Measurements from ENCODE around the gene PGLYRP4.

PGLYRP4 gene

DNA sequence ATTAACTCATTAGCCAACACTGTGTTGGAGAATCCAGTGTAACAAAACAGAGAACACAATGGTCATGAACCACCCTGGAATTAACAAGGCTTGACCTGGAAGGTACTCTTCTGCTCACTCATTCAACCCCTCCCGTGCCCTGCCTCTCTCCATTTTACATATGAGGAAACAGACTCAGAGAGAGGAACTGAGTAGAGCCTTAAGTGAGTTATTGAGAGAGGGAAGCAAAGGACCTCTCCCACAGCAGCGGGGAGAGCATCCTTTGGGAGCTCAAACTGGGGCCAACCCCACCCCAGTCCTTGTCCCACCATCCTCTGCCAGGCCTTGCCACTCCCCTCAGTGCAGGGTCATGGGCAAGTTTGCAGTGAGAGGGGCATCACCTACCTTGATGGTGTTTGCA lies 25.4 kb upstream of the PGLYRP4 start:
- DNase-seq: no peak

DNA sequence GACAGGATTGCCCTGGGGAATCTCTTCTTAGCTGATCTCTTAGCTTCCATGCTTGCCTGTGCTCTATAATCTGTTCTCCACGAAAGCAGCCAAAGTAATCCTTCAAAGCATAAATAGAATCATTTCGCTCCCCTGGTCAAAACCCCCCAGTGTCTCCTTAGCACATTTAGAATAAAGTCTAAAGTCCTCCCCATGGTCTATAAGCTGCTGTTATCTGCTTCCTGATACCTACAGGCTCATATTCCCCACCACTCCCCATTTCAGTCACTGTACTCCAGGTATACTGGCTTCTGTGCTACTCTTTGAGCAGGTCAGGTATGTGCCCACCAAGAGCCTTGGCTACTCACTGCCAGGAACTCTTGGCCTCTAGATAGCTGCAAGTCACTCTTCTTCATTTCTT lies 23.9 kb upstream of the PGLYRP4 start:
- no peak for DNase-seq

DNA sequence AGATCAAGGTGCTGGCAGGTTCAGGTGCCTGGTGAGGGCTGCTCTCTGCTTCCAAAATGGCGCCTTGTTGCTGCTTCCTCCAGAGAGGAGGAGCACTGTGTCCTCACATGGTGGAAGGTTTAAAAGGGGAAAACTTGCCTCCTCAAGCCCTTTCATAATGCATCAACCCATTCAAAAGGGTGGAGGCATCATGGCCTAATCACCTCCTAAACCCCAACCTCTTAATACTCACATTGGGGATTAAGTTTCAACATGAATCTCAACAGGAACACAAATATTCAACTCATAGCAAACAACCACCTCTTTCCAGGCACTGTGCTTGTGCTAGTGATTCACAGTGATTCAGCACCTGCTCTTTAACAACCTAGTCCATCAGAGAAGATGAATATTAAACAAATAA lies 22.6 kb upstream of the PGLYRP4 start:
- no peak for DNase-seq

DNA sequence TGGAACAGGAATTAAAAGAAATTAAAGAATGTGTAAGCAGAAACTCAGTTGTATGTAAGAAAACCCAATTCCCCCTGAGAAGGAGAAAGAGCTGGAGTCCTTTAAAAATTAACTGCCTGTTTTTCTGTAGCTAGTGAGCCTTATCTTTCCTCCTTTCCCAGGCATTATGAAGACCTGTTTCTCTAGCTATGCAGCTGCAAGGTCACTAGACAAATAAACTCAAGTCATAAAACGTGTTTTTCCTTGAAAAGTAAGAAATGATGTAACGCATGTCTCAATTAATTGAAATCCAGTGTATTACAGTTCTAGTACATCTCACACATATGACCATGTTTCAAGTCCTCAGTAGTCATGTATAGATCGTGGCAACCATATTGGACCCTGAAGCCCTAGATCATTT lies 21.5 kb upstream of the PGLYRP4 start:
- DNase-seq: no peak

DNA sequence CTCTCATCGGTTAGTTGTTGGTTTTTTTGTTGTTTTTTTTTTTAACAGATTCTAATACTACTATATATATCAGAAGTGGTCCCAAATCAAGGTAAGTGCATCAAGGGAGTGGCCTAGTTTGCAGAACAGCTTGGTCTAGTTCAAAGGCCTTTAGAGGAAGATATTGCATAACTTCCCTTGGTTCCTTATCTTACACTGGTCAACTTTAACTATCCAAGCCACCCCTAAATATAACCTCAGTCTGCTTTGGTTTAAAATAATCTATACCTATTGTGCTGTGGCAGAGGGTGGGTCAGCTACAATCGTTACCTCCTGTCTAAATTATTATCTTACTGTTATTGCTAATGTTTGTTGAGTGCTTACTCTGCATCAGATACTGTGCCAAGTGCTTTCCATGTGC lies 19.9 kb upstream of the PGLYRP4 start:
- no peak for DNase-seq

DNA sequence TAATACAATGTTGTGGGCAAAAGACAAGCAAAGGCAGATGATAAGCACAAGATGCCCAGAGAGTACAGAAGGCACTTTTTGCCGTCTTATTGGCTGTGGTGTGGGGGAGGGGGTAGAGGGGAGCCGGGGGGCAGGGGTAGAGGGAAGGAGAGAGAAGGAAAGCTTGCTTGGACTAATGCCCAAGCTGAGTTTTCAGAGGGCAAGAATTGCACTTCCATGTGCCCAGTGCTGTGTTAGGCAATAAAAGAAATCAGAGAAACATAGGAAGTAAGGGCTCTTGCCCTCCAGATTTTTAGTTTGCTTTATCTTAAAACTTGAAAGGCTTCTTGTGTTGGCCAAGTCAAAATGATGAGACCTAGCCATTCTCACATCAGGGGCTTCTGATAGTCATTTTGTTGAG lies 18.4 kb upstream of the PGLYRP4 start:
- no peak for DNase-seq

DNA sequence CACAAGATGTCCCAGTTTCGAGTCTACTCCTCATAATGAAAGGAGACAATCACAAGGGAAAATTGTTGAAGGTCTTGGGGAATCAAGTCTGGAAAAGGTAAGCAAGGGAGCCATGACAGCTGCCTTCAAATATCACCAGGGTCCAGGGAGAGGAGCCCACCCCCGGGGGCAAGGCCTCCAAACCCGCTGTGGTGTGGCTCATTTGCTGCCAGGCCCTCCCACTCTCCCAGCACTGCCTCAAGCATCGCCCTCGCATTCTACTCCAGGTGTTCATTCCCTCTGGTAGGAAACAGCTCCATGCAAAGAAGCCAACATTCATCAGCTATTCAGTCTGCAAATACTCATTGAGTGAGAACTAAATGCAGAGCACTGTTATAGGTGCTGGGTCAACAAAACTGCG lies 17.6 kb upstream of the PGLYRP4 start:
- DNase-seq: no peak

DNA sequence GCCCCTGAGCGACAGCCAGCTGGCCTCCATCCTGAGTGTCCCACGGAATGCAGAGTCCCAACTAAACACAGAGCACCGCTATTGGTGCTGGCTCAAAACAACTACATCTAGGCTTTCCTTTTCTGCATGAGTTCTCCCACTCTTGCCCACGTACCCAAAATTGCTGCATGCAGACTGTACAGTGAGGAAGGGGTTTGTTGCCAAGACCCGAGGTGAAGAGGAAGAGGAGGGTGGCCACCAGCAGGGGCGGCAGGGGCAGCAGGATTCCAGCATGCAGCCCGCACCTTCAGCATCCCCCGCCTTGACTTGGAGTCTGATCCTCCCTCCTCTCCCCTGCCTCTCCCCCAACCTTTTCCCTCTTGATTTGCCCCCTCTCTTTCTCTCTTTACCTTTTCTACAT lies 17.1 kb upstream of the PGLYRP4 start:
- no peak for DNase-seq

DNA sequence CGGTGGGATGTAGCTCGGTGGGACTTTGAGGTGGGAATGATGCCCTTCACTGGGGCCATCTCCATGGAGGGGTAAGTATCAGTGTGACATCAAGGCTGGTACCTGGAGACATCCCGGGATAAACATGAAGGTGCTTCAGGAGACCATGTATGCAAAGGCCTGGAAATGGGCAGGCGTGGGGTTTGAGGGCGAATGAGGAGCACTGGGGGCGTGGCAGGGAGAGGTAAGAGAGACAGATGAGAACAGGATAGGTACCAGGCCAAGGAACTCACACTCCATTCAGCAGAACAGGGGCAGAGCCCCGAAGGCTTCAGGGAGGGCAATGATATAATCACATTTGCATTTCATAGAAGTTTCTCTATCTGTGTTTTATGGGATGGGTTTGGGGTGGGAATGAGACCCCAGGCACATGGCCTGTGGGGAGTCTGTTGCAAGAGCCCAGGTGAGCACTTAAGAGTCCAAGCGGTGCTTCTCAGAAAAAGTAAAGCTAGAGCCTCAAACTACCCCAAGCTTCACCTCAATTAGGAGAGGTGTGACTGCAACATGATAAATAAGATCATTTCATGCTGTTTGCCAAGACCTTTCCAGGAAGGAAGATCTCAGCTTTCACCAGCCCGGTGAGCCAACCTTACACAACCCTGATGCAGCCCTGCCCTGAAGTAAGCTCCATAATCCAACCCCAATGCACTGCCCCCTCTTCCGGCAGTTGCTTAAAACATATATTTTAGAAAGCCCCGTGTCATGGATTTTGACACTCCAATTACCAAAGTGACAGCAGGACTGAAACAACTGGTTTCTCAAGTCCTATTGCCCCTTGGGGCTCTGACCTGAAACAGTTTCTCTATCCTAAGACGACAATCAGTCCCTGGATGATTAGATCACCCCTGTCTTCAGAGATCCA lies 16.4 kb upstream of the PGLYRP4 start:
- DNase-seq: no peak

DNA sequence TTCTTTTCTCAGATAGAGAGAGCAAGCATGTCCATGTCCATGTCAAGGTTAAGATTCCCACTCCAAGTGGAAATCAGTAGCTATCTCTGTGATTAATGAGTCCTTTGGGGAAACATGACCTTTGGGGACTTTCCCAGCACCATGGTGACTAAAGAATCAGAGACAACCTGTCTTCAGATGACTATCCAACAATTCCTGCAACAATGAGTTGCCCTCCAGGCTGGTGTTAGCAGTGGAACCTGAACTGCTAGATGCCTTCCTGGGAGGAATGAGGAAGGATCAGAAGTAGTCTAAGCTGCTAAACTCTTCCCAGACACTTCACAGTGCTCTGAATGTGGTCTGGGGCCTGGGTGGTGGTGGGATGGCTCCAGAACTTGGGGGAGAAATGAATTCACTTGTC lies 15.5 kb upstream of the PGLYRP4 start:
- no peak for DNase-seq

DNA sequence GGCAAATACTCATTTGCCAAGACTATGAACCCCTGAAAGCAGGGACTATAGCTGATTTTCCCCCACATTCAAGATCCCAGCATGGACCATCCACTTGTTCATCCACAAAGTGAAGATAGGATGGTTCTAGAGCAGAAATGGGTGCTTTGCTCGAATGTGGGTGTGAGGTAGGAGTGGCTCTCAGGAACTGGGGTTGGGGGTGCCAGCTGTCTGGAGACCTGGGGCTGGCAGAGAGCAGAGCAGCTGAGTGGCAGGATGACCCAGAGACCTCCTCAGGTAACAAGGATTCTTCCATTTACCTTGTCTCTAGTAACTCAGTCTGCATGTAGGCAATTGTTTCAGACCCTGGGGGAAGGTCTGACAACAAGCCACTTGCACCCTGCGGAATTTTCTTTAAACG lies 15.0 kb upstream of the PGLYRP4 start:
- DNase-seq: no peak

DNA sequence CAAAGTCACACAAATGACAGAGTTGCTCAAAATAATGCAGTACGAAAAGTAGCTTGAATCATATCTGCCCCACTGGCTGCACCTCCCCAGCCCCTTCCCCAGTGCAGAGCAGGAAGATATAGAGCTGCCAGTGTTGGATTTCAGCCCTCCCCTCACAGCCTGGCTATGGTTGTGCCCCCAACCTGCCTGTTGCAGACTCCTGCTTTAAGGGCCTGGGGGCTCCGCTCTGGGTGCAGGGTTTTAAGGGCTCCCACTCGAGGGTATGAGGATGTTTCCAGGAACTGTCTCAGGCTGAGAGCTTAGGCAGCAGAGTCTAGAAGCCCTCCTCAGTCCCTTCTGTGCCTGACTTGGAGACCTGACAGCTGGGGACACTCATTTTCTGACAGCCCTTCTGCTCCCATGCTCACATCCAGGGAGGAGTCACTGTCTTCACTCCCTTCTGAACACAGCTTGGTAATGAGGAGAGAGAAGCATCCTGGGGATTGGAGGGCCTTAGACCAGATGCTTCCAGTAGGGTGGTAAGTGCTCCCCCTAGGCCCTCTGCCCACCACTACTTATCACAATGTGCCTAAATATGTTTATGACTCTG lies 13.6 kb upstream of the PGLYRP4 start:
- no peak for DNase-seq

DNA sequence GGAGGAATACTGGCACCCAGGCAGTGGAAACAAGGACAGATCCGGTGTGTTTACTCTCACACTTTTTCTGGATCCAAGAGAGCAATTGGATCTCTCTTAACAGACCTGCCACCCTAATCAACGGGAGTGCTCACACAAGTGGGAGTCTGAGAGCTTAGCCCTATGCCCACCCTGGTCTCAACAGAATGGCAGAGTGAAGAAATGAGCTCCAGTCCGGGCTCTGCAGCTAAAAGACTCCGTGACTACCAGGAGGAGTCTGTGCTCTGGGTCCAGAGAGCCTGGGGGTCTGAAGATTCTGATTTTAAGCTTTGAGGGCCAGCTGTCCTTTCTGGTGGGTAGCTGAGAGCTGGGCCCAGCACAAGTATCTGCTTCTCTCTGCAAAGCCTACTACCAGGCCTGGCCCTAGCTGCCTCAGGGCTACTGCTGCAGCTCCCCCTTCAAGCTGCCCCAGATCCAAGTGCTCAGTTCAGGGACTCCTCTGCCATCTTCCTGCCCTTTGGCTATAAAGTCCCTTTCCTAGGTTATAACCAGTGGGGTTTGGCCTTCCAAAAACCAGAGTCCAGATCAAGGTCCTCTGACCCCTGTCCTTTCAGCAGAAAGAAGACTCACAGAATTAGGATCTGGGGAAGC lies 13.0 kb upstream of the PGLYRP4 start:
- no peak for DNase-seq

DNA sequence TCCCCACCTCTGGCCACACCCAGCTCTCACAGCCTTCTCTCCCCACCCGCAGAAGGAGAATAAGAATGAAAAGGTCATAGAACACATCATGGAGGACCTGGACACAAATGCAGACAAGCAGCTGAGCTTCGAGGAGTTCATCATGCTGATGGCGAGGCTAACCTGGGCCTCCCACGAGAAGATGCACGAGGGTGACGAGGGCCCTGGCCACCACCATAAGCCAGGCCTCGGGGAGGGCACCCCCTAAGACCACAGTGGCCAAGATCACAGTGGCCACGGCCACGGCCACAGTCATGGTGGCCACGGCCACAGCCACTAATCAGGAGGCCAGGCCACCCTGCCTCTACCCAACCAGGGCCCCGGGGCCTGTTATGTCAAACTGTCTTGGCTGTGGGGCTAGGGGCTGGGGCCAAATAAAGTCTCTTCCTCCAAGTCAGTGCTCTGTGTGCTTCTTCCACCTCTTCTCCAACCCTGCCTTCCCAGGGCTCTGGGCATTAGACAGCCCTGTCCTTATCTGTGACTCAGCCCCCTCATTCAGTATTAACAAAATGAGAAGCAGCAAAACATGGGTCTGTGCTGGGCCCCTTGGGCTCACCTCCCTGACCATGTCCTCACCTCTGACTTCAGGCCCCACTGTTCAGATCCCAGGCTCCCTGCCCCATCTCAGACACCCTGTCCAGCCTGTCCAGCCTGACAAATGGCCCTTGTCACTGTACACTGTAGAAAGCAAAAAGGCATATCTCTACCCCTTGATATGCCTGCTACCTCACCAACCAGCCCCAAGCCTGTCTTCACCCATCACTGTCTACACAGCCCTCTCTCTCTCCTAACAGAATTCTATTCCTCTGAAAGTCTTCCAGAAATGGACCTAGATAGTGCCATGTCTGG lies 12.2 kb upstream of the PGLYRP4 start:
- no peak for DNase-seq

DNA sequence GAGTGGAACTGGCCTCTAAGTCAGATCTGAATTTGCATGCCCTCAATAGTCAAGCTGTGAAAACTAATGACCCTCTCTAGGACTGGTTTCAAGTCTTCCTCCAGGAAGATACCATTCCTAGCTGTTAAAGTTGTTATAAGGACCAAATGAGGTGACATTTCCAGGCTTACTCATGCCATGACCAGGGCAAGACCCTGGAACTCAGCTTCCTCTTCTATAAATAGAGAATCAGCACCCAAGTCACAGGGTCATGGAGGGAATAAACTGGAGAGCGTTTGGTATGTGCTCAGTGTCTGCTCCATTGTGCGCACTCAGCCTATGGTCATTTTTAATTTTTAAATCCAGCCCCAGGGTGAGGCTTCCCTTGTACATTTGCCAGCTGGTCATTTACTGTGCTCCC lies 11.5 kb upstream of the PGLYRP4 start:
- no peak for DNase-seq

DNA sequence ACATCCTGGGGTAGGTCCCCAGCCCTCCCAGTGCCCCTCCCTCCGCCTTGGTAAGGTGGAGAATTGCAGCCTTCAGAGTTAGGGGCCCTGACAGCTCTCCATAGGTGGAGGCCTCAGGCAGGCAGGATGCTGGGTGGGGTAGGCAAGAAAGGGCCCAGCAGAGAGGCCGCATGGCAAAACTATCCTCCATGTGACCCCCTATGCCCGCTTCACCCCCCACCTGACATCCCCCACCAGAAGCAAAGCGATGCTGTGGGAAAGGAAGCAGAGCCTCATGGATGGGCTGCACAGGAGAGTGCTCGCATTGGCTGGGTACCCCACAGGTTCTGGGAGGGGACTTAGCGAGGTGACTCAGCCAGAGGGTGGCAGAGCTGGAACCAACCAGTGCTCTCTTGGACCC lies 10.6 kb upstream of the PGLYRP4 start:
- DNase-seq: no peak

DNA sequence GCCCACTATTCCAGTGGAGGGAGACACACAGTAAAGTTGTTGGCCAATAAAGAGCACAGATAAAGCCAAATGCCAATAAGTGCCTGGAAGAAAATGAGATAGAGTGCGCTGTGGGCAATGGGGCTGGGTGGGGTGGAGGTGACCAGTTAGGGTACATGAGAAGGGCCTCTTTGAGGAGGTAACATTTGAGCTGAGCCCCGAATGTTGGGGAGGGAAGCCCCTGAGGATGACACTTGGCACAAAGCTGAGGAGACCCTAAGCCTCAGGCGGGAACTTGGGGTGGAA lies 10.0 kb upstream of the PGLYRP4 start:
- DNase-seq: no peak

DNA sequence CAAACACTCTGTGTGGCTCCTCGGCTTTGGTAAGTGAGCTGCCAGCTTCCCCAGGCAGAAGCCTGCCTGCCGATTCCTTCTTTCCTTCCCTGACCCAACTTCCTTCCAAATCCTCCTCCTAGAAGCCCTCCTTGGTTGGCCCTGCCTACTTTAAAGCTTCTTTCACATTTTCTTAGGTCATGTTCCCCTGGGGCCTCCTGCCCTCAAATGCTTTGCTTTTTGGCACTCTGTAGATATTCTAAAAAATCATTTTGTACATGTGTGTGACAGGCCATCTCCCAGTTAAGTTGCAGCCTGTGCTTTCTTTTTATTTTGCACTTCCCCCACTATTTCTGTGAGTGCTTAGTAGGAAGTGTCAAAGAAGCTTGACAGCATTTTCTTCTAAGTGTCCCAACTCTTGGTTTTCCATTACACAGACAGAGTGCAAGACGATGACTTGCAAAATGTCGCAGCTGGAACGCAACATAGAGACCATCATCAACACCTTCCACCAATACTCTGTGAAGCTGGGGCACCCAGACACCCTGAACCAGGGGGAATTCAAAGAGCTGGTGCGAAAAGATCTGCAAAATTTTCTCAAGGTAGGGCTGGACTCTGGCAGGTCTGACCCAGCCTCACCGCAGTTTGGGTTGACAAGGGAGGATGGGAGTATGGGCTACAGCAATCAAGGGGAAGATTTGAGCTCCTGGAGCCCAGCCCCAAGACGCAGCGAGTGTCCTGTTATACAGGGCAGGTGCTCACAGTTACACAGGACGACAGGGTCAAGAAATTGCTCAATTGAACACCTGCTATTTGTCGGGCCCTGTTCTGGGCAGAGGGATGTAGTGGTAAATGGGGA lies 9.4 kb upstream of the PGLYRP4 start, which contains the start of gene S100A9:
TSS of gene S100A9 (plus strand) at position 2 of the 838 bp plus-strand sequence. CDS start at position 432, 430 bp downstream.
- no peak for DNase-seq

DNA sequence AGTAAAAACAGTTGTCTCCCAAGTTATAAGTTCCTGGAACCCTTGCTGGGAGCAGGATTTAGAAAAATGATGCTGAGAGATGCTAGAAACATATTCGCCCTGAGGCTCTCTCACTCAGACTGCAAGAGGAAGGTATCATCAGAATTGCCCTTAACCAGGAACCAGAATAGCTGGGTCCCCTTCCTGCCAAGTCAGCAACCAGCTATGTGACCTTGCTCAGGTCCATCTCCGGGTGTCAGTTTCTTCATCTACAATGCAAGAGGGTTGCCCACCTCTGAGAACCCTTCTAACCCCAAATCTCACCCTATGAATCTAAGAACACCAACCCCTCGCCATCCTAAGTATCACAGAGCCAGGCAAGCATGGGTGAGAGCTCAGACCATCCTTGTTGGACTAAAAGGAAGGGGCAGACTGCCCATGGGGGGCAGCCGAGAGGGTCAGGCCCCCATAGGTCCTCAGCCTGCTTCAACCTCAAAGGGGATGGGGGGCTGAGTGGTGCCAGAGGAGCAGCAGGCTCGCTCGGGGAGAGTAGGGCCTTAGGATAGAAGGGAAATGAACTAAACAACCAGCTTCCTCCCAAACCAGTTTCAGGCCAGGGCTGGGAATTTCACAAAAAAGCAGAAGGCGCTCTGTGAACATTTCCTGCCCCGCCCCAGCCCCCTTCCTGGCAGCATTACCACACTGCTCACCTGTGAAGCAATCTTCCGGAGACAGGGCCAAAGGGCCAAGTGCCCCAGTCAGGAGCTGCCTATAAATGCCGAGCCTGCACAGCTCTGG lies 8.6 kb upstream of the PGLYRP4 start:
- DNase-seq: no peak

DNA sequence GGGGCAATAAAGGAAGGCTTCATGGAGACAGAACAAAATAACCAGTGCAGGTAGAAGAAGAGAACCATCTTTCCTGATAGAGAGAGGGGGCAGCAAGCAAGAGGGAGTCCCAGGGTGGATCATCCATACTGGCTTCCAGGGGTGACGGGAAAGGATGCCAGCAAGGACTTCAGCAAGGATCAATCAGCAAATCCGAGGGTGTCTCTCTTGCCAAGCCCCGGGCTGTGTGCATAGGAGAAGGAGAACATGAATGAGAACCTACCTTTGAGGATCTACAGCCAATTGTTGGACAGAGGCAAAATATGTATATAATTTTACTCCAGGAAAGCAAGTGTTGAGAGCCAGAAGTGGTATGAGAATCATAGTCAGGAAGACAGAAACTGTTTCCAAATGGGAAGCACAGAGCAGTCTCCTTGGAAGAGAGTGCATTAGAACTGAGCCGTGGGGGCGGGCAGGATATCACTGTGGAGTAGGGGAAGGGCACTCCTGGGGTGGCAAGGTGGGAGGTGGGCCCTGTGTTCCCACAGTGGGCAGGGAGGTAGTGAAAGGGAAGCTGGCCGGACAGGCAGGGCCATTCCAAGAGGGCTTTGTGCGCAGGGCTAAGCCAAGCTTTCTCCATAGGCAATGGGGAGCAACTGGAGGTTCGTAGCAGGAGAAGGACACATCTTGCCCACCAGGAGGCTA lies 7.9 kb upstream of the PGLYRP4 start:
- no peak for DNase-seq
